Endothelial cell of umbilical vein (primary cell): Measurements from ENCODE around the gene PRKG1. TPM values are rescaled to one million over a fixed set of nuclear protein-coding genes. Genes with fewer than 3 reads are reported as not detected.

Source experiments
- BruUV-seq: library from RNA; stranded (reverse); fragments of 400-500 nt; replicated peaks from 2 replicates; lab custom pipeline; 2021; lab: Mats Ljungman, UMichigan
- CTCF ChIA-PET: fragments of 300-600, 350-600 bp; sonication (Branson Sonifier 250); formaldehyde crosslinking; loops from one replicate; lab custom pipeline; 2021; ENCODE audit warnings: antibody characterized with exemption, inconsistent platforms; lab: Charles Lee
- POLR2A ChIA-PET: fragments of 300-600, 350-600 bp; sonication (Branson Sonifier 250); formaldehyde crosslinking; loops from one replicate; lab custom pipeline; 2021; ENCODE audit warnings: antibody characterized with exemption, inconsistent platforms; lab: Charles Lee
- DNase-seq: peaks from one replicate; pipeline ENCODE4 v3.0.0-alpha.2; 2011; ENCODE audit warnings: low read depth, low spot score
- FAIRE-seq: peaks from 2 replicates; lab custom pipeline; 2011; peaks lifted over from hg19 to GRCh38; lab: Jason Lieb, UNC
- H2AFZ ChIP-seq: 2 replicates; pipeline ENCODE4 v1.6.0; 2012; ENCODE audit warnings: low read depth, low read length, control low read depth, inconsistent platforms
- H3K27ac ChIP-seq: 2 replicates; pipeline ENCODE4 v1.5.1; 2011; ENCODE audit warnings: low read depth, mild to moderate bottlenecking, control low read depth, low read length, moderate library complexity; ENCODE audit not compliant: insufficient read depth
- H3K27me3 ChIP-seq, 2 experiments: 2 replicates each; pipeline versions ENCODE4 v1.6.0 to v1.6.1; 2011; ENCODE audit warnings: low read length in 2 of 2, mixed read lengths in 1 of 2; ENCODE audit not compliant: control insufficient read depth in 2 of 2, insufficient read depth in 2 of 2
- H3K36me3 ChIP-seq, 2 experiments: 2 replicates in 1 of 2; 3 replicates in 1 of 2; pipeline ENCODE4 v1.5.1; 2011; ENCODE audit warnings: low read length in 2 of 2, mild to moderate bottlenecking in 1 of 2, moderate library complexity in 1 of 2; ENCODE audit not compliant: control insufficient read depth in 2 of 2, insufficient read depth in 2 of 2; ENCODE audit errors: extremely low read depth in 1 of 2
- H3K4me1 ChIP-seq: 3 replicates; pipeline ENCODE4 v1.5.1; 2011; ENCODE audit warnings: mild to moderate bottlenecking, low read length; ENCODE audit not compliant: control insufficient read depth, insufficient read depth; ENCODE audit errors: extremely low read depth
- H3K4me2 ChIP-seq: 2 replicates; pipeline ENCODE4 v1.6.1; 2011; ENCODE audit warnings: low read length, control low read depth, mixed read lengths; ENCODE audit not compliant: insufficient read depth
- H3K4me3 ChIP-seq, 3 experiments: fragments of 200-600 bp in 1 of 3; sonication (generic), shearing (Covaris generic) in 1 of 3; replicated peaks in 1 of 3; 2 replicates each; pipeline ENCODE4 v1.5.1; 2011 to 2016; ENCODE audit warnings: control low read depth in 3 of 3, low read length in 3 of 3, mild to moderate bottlenecking in 2 of 3, inconsistent platforms in 1 of 3, low read depth in 1 of 3, moderate library complexity in 1 of 3; ENCODE audit not compliant: insufficient read depth in 1 of 3
- H3K79me2 ChIP-seq: 2 replicates; pipeline ENCODE4 v1.6.0; 2012; ENCODE audit warnings: low read length, inconsistent platforms; ENCODE audit not compliant: control insufficient read depth, insufficient read depth
- H3K9ac ChIP-seq: replicated peaks from 2 replicates; pipeline ENCODE3; 2011; ENCODE audit warnings: low read length, control low read depth; ENCODE audit not compliant: insufficient read depth; ENCODE audit errors: extremely low read depth
- H3K9me1 ChIP-seq: replicated peaks from 3 replicates; pipeline ENCODE4 v1.6.0; 2011; ENCODE audit warnings: mild to moderate bottlenecking, low read length; ENCODE audit not compliant: control insufficient read depth, insufficient read depth; ENCODE audit errors: extremely low read depth
- H3K9me3 ChIP-seq: replicated peaks from 2 replicates; pipeline ENCODE4 v1.5.1; 2012; ENCODE audit warnings: low read length, inconsistent platforms; ENCODE audit not compliant: control insufficient read depth, insufficient read depth
- H4K20me1 ChIP-seq: replicated peaks from 2 replicates; pipeline ENCODE3; 2011; ENCODE audit warnings: mild to moderate bottlenecking, low read length; ENCODE audit not compliant: control insufficient read depth, insufficient read depth; ENCODE audit errors: extremely low read depth
- EZH2 ChIP-seq: IDR thresholded peaks from 2 replicates; pipeline ENCODE4 v1.6.1; 2012; ENCODE audit warnings: borderline replicate concordance, low read depth, mild to moderate bottlenecking, moderate library complexity, low read length, inconsistent platforms; ENCODE audit not compliant: severe bottlenecking
- FOS ChIP-seq: IDR thresholded peaks from 2 replicates; pipeline ENCODE4 v1.6.1; 2011; ENCODE audit warnings: mild to moderate bottlenecking, low read length, moderate library complexity, borderline replicate concordance; ENCODE audit not compliant: insufficient read depth
- GATA2 ChIP-seq: IDR thresholded peaks from 2 replicates; pipeline ENCODE4 v1.7.0; 2011; ENCODE audit warnings: low read depth, mild to moderate bottlenecking, moderate library complexity, mixed read lengths, low read length; ENCODE audit not compliant: insufficient read length, insufficient read depth
- JUN ChIP-seq: IDR thresholded peaks from 2 replicates; pipeline ENCODE4 v1.6.1; 2011; ENCODE audit warnings: borderline replicate concordance, low read depth; ENCODE audit not compliant: insufficient read length, insufficient read depth
- MYC ChIP-seq: IDR thresholded peaks from one replicate; pipeline ENCODE4 v1.6.1; 2011; ENCODE audit warnings: mild to moderate bottlenecking, low read depth, low read length
- POLR2A ChIP-seq: IDR thresholded peaks from 2 replicates; pipeline ENCODE4 v1.6.1; 2012; ENCODE audit warnings: low read depth, mild to moderate bottlenecking, control low read depth, low read length
- POLR2AphosphoS5 ChIP-seq: IDR thresholded peaks from 2 replicates; pipeline ENCODE4 v1.6.1; 2012; ENCODE audit warnings: low read depth, mild to moderate bottlenecking, control low read depth, low read length, moderate library complexity; ENCODE audit not compliant: insufficient read depth
- dilution Hi-C: fragments of 300-500 bp; cut with MboI; formaldehyde crosslinking; loops from one replicate; pipeline ENCODE4 v1.15.0; 2019; ENCODE audit warnings: low sequenced_read_pairs; ENCODE audit not compliant: extremely low pct_ligation_motif_present
- intact Hi-C: fragments of 100-400 bp; cut with micrococcal nuclease; formaldehyde crosslinking; loops from one replicate; pipeline ENCODE4 v1.10.0; 2022
- polyA plus RNA-seq, 4 experiments: library from polyadenylated mRNA; depleted of rRNA in 3 of 4; stranded (reverse) in 3 of 4; unstranded in 1 of 4; fragments of >200 nt; gene quantifications; 2 replicates each; pipeline versions ENCODE4 v1.2.1 to v1.2.3, GENCODE V29; 2011 to 2012; ENCODE audit warnings: missing spikeins in 1 of 4
- total RNA-seq: library from RNA; stranded (reverse); gene quantifications from 2 replicates; pipeline ENCODE4 v1.2.3, GENCODE V29; 2021
- TF ChIP-seq, protein P1 (sequence below): IDR thresholded peaks from 2 replicates; pipeline ENCODE4 v1.6.1; 2011; ENCODE audit not compliant: insufficient read depth, insufficient read length
- TF ChIP-seq, protein P2 (sequence below), 2 donors: IDR thresholded peaks; 1 replicate in 1 of 2; 2 replicates in 1 of 2; pipeline ENCODE4 v1.5.1; 2011; ENCODE audit warnings: low read length in 2 of 2, mild to moderate bottlenecking in 2 of 2, moderate library complexity in 2 of 2, control low read depth in 1 of 2, inconsistent platforms in 1 of 2, low read depth in 1 of 2; ENCODE audit not compliant: insufficient read depth in 1 of 2; ENCODE audit errors: extremely low read depth in 1 of 2

Gene PRKG1
- total and polyA plus RNA-seq, 2 donors (not counting 3 experiments of a cell fraction or from before 2014, with no cell fraction given), result 0.01 to 0.18 TPM

DNA sequence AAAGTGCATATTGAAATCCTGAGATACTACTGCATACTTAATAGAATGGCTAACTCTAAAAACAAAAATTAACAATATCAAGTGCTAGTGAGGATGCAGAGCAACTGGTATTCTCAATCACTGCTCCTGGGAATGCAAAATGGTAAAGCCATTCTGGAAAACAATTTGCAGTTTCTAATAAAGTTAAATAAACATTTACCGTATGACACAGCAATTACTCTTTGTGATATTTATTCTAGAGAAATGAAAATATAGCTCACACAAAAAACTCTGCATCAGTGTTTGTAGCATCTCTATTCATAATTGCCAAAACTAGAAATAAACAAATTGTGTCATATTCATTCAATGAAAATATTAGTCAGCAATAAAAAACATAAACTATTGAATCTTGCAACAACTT, 984.8 kb downstream of the PRKG1 start:
- Histone ChIP-seq H4K20me1 (no peaks in the 10 kb centered on the region), H3K4me1 (no peaks in the 10 kb centered on the region), H3K9ac (no peak overlapping the region), H3K79me2 (no peaks in the 10 kb centered on the region), H3K4me2 (no peak overlapping the region), H3K9me1 (no peaks in the 10 kb centered on the region), H3K9me3 (no peaks in the 10 kb centered on the region), H3K36me3 (no peaks in the 10 kb centered on the region), H3K27me3 (no peaks in the 10 kb centered on the region), H2AFZ (no peak overlapping the region), H3K27ac (no peak overlapping the region), H3K4me3 (no peak overlapping the region)
- DNase-seq (no peak), FAIRE-seq (no peak)
- CTCF ChIA-PET, result interaction anchor here (1.7 kb wide), 1 partner anchor 11 kb away, joined by 3 read pairs; no protein-coding TSS in a partner anchor
- no peak for TF ChIP-seq FOS
- TF ChIP-seq, protein P1, sequence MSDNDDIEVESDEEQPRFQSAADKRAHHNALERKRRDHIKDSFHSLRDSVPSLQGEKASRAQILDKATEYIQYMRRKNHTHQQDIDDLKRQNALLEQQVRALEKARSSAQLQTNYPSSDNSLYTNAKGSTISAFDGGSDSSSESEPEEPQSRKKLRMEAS, result no peak
- TF ChIP-seq JUN, result no peak
- no peak for TF ChIP-seq GATA2
- no peak for TF ChIP-seq POLR2AphosphoS5
- no peak for TF ChIP-seq EZH2
- no peak for TF ChIP-seq POLR2A
- TF ChIP-seq, protein P2, sequence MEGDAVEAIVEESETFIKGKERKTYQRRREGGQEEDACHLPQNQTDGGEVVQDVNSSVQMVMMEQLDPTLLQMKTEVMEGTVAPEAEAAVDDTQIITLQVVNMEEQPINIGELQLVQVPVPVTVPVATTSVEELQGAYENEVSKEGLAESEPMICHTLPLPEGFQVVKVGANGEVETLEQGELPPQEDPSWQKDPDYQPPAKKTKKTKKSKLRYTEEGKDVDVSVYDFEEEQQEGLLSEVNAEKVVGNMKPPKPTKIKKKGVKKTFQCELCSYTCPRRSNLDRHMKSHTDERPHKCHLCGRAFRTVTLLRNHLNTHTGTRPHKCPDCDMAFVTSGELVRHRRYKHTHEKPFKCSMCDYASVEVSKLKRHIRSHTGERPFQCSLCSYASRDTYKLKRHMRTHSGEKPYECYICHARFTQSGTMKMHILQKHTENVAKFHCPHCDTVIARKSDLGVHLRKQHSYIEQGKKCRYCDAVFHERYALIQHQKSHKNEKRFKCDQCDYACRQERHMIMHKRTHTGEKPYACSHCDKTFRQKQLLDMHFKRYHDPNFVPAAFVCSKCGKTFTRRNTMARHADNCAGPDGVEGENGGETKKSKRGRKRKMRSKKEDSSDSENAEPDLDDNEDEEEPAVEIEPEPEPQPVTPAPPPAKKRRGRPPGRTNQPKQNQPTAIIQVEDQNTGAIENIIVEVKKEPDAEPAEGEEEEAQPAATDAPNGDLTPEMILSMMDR (IDR thresholded peaks at IDR 0.05; ENCODE audit: extremely low read depth in 1 of 2, insufficient read depth in 1 of 2, low read depth in 1 of 2, low read length in 2 of 2), result no peak
- TF ChIP-seq MYC, result no peak
- BruUV-seq, result no TSS peak
- intact Hi-C loops (no loop called here), dilution Hi-C loops (no loop called here)
- POLR2A ChIA-PET, result no interaction called here
